Measurements from ENCODE around the gene CDKN1C. TPM values are rescaled to one million over a fixed set of nuclear protein-coding genes. Genes with fewer than 3 reads are reported as not detected.

The CDKN1C gene
- total RNA-seq, 1 experiment from 2014 or later, result 15.4 TPM

GRCh38 chr11:2893935-2894334 lies 8.4 kb upstream of the CDKN1C start:
- no peak for TF ChIP-seq CTCF (conservative IDR thresholded peaks at IDR 0.05)
- no peaks in the 10 kb centered on the region for H3K4me1 ChIP-seq (ENCODE audit: insufficient read depth, low read length)
- Mint-ChIP-seq H3K36me3 (ENCODE audit: insufficient read depth in 1 of 3, low read depth in 3 of 3) (no peaks in the 10 kb centered on the region; a peak in 1 of 7 replicates), H3K9me3 (peaks cover 0 to 2% of the 10 kb centered on the region in 2 experiments; a peak in 2 of 5 replicates), H3K27me3 (ENCODE audit: low read depth) (peaks cover 66% of the 10 kb centered on the region), H3K27ac (no peak overlapping the region), H3K4me3 (no peak overlapping the region), H3K4me1 (peaks cover 13 to 14% of the 10 kb centered on the region in 2 experiments)
- no peak overlapping the region for H3K4ac ChIP-seq (ENCODE audit: low read depth, low read length)
- no peak for DNase-seq
- H3K9ac ChIP-seq (ENCODE audit: extremely low read depth, insufficient read length, low read length), result no peak overlapping the region
- no peaks in the 10 kb centered on the region for H3K79me1 ChIP-seq (ENCODE audit: insufficient read depth, low read depth, low read length, poor library complexity, severe bottlenecking)
- no peak overlapping the region for H3K27ac ChIP-seq (ENCODE audit: insufficient read length, low read depth, low read length)
- H3T11ph ChIP-seq (ENCODE audit: low read length), result no peak overlapping the region
- no peak overlapping the region for H2BK5ac ChIP-seq (ENCODE audit: insufficient read length, low read length)
- no peak overlapping the region for H2AK5ac ChIP-seq (ENCODE audit: insufficient read length, low read length)
- no peaks in the 10 kb centered on the region for H4K20me1 ChIP-seq (ENCODE audit: control insufficient read depth, insufficient read depth, insufficient read length)
- H4K8ac ChIP-seq (replicated peaks; ENCODE audit: insufficient read length, low read depth, low read length), result no peak overlapping the region
- H3K14ac ChIP-seq (ENCODE audit: insufficient read depth, low read length), result no peak overlapping the region
- H3K9me3 ChIP-seq (ENCODE audit: control insufficient read depth, low read depth, low read length), result peaks cover 4% of the 10 kb centered on the region
- no peak overlapping the region for H3K4me2 ChIP-seq (ENCODE audit: insufficient read depth, insufficient read length, low read length)
- H3K23me2 ChIP-seq (ENCODE audit: insufficient read length, low read depth, low read length, poor library complexity, severe bottlenecking), result no peaks in the 10 kb centered on the region
- no peak overlapping the region for H3K18ac ChIP-seq (ENCODE audit: insufficient read length, low read depth, low read length)
- no peak overlapping the region for H3K23ac ChIP-seq (ENCODE audit: insufficient read length, low read depth, low read length)
- WGBS (ENCODE audit: extremely low coverage, insufficient read length, low lambda C conversion rate), result no CpG with 5 or more reads among the region's 4 CpGs
- H2BK120ac ChIP-seq (ENCODE audit: low read depth, low read length, poor library complexity, severe bottlenecking), result no peak overlapping the region
- no peaks in the 10 kb centered on the region; the same call in 1 of the 2 replicates for H3K27me3 ChIP-seq (ENCODE audit: insufficient read depth, low read length)
- no peak overlapping the region for H4K5ac ChIP-seq (ENCODE audit: insufficient read length, low read depth, low read length)
- no peak overlapping the region for H3K56ac ChIP-seq (ENCODE audit: insufficient read length, low read depth, low read length)
- no peak overlapping the region for H2AFZ ChIP-seq (ENCODE audit: low read length)
- H2BK12ac ChIP-seq (ENCODE audit: insufficient read length, low read depth, low read length), result no peak overlapping the region
- no peak overlapping the region for H2BK15ac ChIP-seq (ENCODE audit: low read depth, low read length)
- no peak overlapping the region for H4K91ac ChIP-seq (ENCODE audit: insufficient read length, low read depth, low read length)
- H2BK20ac ChIP-seq (ENCODE audit: low read depth, low read length, poor library complexity, severe bottlenecking), result no peak overlapping the region
- no peaks in the 10 kb centered on the region for H3K79me2 ChIP-seq (ENCODE audit: insufficient read depth, low read length)
